NCI-H1436 (cell line): Measurements from ENCODE around the gene CORIN.

Experiments
- DNase-seq: peaks from one replicate; lab custom pipeline; 2025; lab: John Stamatoyannopoulos, UW

The CORIN gene

GRCh38 chr4:47642985-47643760, 194.7 kb downstream of the CORIN start:
- DNase-seq = no peak

GRCh38 chr4:47642191-47642830, 195.6 kb downstream of the CORIN start:
- no peak for DNase-seq

GRCh38 chr4:47641755-47642154, 196.1 kb downstream of the CORIN start:
- DNase-seq = no peak

DNA sequence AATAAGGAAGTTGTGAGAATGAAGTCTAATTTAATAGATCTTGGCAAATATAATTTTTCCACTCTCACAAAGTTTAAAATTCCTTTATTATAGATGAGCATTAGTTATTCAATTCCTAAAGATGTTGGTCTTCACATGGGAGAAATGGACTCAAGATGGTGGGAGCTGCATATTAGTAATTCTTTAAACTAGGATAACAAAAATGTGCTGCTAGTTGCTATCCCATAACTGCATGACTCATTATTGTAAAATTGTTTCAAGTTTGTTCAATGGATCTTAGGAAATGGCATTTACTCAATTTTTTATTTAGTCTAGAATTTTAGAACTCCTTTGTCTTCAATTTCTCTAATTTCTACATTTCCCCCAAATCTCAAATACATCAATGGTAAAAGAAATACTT, 197.0 kb downstream of the CORIN start:
- no peak for DNase-seq

GRCh38 chr4:47639531-47639930, 198.3 kb downstream of the CORIN start:
- no peak for DNase-seq

- DNase-seq = no peak
These were observed 206.7 kb downstream of the CORIN start for GRCh38 chr4:47631161-47631560.

GRCh38 chr4:47624031-47624441, 213.8 kb downstream of the CORIN start:
- DNase-seq = no peak

DNA sequence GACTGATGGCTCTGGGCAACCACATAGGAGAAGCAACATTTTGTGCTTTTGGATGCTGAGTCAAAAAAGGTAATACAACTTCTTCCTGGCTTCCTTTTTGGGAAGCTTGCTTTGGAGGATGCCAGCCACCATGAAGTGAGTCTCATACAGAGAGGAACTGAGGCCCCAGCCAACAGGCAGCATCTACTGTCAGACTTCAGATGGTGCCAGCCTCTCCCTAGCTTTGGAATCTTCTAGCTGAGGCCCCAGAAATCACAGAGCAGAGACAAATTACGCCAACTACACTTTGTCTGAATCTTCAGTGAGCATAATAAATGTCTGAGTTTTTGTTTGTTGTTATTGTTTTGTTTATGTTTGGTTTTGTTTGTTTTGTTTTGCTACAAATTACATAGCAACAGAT, 216.7 kb downstream of the CORIN start:
- no peak for DNase-seq

DNA sequence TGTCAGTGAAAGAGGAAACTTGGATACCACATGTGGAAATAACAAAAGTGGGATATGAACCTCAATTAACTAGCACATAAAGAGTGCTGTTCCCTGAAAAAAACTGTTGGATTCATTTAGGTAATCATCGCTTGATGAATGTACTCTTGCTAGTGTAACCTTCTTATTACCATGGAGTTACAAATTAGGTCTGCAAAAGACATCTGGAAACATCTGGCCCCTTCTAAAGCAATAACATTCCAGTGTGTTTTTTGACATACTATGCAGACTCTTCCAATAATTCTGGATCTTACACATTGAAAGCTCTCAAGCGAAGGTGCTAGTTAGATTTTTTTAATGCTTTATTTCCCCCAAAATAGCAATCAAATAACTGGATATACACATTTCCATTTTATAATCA, 218.2 kb downstream of the CORIN start:
- no peak for DNase-seq

DNA sequence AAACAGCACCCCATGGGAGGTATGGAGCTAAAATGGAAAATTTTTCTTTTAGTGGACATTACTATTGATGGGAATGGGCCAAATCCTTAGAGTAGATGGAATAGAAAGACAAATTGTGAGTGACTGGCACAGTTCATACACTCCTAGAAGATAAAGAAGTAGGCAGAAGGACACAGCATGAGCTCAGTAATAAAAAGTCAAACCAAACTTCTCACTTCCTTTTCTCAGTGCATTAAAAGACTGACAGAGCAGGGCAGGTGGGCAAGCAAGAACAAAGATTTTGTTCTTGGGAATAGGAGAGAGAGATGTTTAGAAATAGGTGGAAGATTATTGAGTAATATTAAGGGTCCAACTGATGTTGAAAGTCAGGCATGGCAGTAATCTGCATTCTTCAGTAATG, 220.3 kb downstream of the CORIN start:
- DNase-seq = no peak

- DNase-seq = no peak
These were observed 222.5 kb downstream of the CORIN start for GRCh38 chr4:47615385-47615784.

GRCh38 chr4:47612116-47613023, 225.5 kb downstream of the CORIN start:
- no peak for DNase-seq

DNA sequence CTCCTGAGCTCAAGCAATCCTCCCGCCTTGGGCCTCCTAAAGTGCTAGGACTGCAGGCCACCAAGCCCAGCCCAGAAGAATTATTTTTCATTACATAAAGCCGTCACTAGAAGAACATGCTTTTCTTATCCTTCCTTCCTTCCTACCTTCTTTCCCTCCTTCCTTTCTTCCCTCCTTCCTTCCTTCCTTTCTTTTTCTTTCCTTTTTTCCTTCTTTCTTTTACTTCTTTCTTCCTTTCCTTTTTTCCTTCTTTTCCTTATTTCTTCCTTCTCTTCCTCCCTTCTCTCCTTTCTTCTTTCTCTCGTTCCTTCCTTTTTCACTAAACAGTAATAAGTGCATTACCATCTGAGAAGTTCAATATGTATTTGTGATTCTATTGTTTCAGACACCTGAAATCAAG, 231.4 kb downstream of the CORIN start:
- no peak for DNase-seq

DNA sequence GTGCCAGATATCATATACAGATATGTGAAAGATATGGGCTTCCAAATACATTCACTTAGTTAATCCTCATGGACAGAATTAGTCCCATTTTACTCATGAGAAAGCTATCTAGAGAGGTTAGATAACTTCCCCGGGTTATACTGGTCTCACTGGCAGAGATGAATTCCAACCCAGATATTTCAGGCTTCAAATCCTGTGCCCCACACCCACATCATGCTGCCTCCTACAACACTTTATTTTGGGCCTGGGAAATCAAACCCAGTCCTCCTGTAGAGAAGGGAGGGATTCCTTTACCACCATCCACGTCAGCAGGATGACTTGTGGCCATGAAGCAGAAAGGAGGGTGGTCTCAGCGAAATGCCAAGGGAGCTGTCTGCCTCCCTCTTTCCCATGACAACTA, 239.0 kb downstream of the CORIN start:
- DNase-seq = no peak

DNA sequence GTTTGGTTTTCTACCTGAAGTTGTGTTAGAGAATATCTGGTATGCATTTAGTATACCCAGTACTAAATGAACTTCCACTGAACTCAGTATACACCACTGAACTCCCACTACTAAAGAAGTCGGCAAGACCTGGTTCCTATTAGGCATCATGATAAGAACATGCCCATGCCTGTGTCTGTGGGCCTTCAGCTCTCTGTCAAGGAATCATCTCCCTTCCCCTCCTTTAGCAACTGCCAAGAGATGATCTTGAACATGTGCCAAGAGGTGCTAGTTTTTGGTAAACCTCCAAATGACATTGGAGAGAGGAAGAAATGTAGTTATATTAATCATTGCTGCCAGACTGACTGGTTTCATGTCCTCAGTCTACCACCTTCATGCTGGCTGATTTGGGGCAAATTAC, 239.5 kb downstream of the CORIN start:
- DNase-seq = no peak

- DNase-seq = no peak
These were observed 240.2 kb downstream of the CORIN start for GRCh38 chr4:47597696-47598095.

- DNase-seq = no peak
These were observed 247.5 kb downstream of the CORIN start for GRCh38 chr4:47590325-47590724.

GRCh38 chr4:47579235-47579634, 258.6 kb downstream of the CORIN start:
- DNase-seq = no peak

DNA sequence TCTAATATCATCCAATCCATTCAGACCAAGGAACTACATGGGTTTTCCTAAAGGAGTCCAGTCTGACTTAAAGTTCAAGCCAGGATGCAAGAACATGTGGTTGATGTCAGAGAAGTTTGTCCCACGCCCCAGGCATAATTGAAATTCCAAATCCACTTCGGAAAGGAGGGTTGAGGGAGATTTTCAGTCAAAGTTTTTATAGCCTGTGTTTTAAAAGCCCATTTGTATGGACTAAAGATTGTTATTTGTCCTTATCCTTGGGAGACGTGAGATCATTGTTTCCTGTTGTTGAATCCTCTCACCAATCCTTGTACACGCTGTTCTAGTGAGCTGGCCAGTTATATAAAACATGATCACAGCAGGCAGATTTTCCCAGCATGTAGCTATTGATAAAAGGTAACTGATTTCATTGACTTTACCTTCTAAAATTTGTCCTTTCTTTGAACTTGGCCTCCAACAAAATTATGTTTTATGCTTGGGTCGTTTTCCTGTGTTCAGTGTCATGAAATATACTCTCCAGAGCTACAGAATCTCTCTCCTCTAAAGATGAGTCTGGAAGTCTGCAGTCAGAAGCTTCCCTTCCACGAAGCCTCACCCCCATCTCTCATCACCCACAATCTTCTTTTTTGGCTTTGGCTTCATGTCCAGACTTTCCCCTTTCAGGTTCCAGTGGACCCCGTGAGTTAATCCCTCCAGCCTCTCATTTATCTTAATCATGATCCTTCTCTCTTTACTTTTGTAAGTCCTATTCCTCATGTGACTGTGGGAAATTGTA, 259.9 kb downstream of the CORIN start:
- DNase-seq = no peak

DNA sequence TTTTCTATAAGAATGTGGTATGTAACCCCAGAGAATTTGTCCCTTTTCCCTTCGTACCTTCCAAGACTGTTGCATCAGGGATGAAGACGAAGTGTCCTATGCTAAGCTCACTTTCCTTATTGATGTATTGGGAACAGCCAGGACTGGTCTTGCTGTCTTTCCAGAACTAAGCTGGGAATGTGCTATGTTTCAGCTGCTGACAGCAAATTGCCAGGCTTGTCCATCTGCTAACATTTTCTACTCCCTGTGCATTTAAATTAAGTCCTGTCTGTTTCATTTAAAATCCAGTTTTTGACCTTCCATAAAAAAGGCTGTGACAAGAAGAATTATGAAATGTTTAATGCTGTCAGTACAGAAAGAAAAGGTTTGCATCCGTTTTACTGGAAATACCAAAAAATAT, 264.9 kb downstream of the CORIN start:
- no peak for DNase-seq

GRCh38 chr4:47570816-47571215, 267.1 kb downstream of the CORIN start:
- DNase-seq = no peak

- no peak for DNase-seq
These were observed 270.4 kb downstream of the CORIN start for GRCh38 chr4:47567511-47567910.
